ENCODE results near the gene DMKN. TPM values are rescaled to one million over a fixed set of nuclear protein-coding genes. Genes with fewer than 3 reads are reported as not detected.

The DMKN gene
- total and polyA plus RNA-seq, 2 donors from 2014 or later: 137 to 150 TPM

DNA sequence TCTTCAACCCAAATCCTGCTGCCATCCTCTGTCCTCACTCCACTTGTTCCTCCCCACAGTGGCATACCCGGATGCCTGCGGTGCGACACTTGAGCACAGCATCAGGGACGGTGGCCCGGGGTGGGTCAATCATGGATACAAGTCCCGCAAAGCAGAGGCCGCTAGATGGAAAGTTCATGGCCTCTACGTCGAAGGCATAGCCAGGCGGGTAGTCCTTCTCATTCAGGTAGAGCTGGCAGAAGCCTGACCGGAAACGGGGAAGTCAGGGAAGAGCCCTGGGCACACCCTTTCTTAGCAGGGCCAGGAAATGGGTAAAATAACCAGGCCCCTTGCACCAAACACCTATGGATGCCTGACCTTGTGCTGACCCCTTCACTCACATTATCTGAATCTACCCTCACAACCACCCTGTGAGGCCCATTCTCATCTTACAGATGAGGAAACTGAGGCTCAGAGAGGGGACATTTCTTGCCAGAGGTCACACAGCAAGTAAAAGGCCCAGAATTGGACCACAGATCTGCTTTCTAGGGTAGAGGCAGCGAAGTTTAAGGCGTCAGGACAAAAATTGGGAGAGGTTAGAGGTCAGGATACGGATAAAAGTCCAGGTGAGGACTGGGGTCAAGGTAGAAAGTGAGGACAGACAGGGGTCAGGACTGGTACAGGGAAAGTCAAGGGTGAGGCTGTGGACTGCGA, 43.5 kb upstream of the DMKN start:
- no peak for FAIRE-seq
- peak in 2 of 5 donors; percentile 41 to 48 for DNase-seq
- intact Hi-C loops (cut with DNase I): no loop called here
- peaks cover 3% of the 10 kb centered on the region for H3K27me3 ChIP-seq (ENCODE audit: control insufficient read depth, insufficient read depth, low read length)
- TF ChIP-seq, protein P1, sequence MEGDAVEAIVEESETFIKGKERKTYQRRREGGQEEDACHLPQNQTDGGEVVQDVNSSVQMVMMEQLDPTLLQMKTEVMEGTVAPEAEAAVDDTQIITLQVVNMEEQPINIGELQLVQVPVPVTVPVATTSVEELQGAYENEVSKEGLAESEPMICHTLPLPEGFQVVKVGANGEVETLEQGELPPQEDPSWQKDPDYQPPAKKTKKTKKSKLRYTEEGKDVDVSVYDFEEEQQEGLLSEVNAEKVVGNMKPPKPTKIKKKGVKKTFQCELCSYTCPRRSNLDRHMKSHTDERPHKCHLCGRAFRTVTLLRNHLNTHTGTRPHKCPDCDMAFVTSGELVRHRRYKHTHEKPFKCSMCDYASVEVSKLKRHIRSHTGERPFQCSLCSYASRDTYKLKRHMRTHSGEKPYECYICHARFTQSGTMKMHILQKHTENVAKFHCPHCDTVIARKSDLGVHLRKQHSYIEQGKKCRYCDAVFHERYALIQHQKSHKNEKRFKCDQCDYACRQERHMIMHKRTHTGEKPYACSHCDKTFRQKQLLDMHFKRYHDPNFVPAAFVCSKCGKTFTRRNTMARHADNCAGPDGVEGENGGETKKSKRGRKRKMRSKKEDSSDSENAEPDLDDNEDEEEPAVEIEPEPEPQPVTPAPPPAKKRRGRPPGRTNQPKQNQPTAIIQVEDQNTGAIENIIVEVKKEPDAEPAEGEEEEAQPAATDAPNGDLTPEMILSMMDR (IDR thresholded peaks at IDR 0.05; ENCODE audit: borderline replicate concordance, extremely low read depth, insufficient read depth): no peak
- no peaks in the 10 kb centered on the region for H3K36me3 ChIP-seq (ENCODE audit: control insufficient read depth in 2 of 3, insufficient read depth in 3 of 3, low read length in 3 of 3)
- no peak overlapping the region for H3K27ac ChIP-seq (ENCODE audit: low read depth in 2 of 2, low read length in 2 of 2)
- H3K9ac ChIP-seq (ENCODE audit: low read length in 3 of 3): no peak overlapping the region
- peaks cover 0 to 2% (median 0%) of the 10 kb centered on the region in 3 donors for H3K4me1 ChIP-seq (ENCODE audit: control insufficient read depth in 2 of 3, insufficient read depth in 2 of 3, low read depth in 1 of 3, low read length in 3 of 3)
- H3K4me3 ChIP-seq (ENCODE audit: low read length in 3 of 3): peak overlapping the region in 1 of 3 donors; percentile 1
- no peaks in the 10 kb centered on the region for H3K9me3 ChIP-seq (ENCODE audit: control insufficient read depth in 2 of 3, insufficient read depth in 1 of 3, low read length in 3 of 3)

GRCh38 chr19:35556025-35556590, 42.7 kb upstream of the DMKN start:
- no peak overlapping the region for H3K4me3 ChIP-seq (ENCODE audit: low read length in 3 of 3)
- H3K9me3 ChIP-seq (ENCODE audit: control insufficient read depth in 2 of 3, insufficient read depth in 1 of 3, low read length in 3 of 3): no peaks in the 10 kb centered on the region
- DNase-seq (peak in 1 of 5 donors; percentile 8), FAIRE-seq (no peak)
- peaks cover 3% of the 10 kb centered on the region for H3K27me3 ChIP-seq (ENCODE audit: control insufficient read depth, insufficient read depth, low read length)
- TF ChIP-seq, protein P1 (IDR thresholded peaks at IDR 0.05; ENCODE audit: borderline replicate concordance, extremely low read depth, insufficient read depth): no peak
- no peaks in the 10 kb centered on the region for H3K36me3 ChIP-seq (ENCODE audit: control insufficient read depth in 2 of 3, insufficient read depth in 3 of 3, low read length in 3 of 3)
- H3K9ac ChIP-seq (ENCODE audit: low read length in 3 of 3): no peak overlapping the region
- no peak overlapping the region for H3K27ac ChIP-seq (ENCODE audit: low read depth in 2 of 2, low read length in 2 of 2)
- intact Hi-C loops (cut with DNase I): no loop called here
- peaks cover 0 to 2% (median 0%) of the 10 kb centered on the region in 3 donors for H3K4me1 ChIP-seq (ENCODE audit: control insufficient read depth in 2 of 3, insufficient read depth in 2 of 3, low read depth in 1 of 3, low read length in 3 of 3)

DNA sequence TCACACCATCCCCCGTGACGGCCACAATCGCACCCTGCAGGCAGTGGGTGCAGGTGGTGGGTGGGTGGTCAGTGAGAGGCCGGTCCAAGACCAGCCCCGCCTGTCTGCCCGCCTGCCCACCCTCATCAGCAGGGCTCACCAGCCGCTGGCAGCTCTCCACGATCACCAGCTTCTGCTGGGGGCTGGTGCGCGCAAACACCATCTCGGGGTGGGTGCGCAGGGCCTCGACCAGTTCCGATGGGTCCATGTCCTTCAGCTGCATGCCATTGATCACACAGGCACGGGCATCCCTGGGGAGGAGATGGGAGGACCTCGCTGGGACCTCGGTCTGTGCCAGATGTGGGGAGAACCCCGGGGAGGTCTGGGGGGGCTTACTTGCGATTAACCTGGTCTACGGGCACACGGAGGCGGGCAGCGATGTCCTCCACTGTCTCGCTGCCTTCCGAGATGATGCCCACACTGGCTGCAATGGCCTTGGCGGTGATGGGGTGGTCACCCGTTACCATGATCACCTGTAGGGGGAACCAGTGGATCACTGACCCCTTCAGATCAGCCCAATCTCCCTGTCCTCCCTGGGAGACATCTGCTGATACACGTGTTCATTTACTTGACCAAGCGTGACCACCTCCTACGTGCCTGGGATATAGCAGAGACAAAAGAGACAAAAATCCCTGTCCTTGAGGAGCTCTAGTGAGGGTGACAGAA, 42.0 kb upstream of the DMKN start:
- TF ChIP-seq, protein P1 (IDR thresholded peaks at IDR 0.05; ENCODE audit: borderline replicate concordance, extremely low read depth, insufficient read depth): no peak
- no peaks in the 10 kb centered on the region for H3K9me3 ChIP-seq (ENCODE audit: control insufficient read depth in 2 of 3, insufficient read depth in 1 of 3, low read length in 3 of 3)
- intact Hi-C loops (cut with DNase I): no loop called here
- H3K36me3 ChIP-seq (ENCODE audit: control insufficient read depth in 2 of 3, insufficient read depth in 3 of 3, low read length in 3 of 3): no peaks in the 10 kb centered on the region
- H3K9ac ChIP-seq (ENCODE audit: low read length in 3 of 3): no peak overlapping the region
- no peak for FAIRE-seq
- peak in 2 of 5 donors; percentile 30 to 44 for DNase-seq
- H3K4me1 ChIP-seq (ENCODE audit: control insufficient read depth in 2 of 3, insufficient read depth in 2 of 3, low read depth in 1 of 3, low read length in 3 of 3): peaks cover 0 to 2% (median 0%) of the 10 kb centered on the region in 3 donors
- no peak overlapping the region for H3K27ac ChIP-seq (ENCODE audit: low read depth in 2 of 2, low read length in 2 of 2)
- H3K27me3 ChIP-seq (ENCODE audit: control insufficient read depth, insufficient read depth, low read length): peaks cover 3% of the 10 kb centered on the region
- no peak overlapping the region for H3K4me3 ChIP-seq (ENCODE audit: low read length in 3 of 3)
